Measurements from ENCODE around the gene DHFR2. TPM values are rescaled to one million over a fixed set of nuclear protein-coding genes. Genes with fewer than 3 reads are reported as not detected.
A peak's percentile ranks its signal among the peaks of the same experiment; 100 is the strongest.
"Not testable (repeated sequence)": the region's sequence is repeated elsewhere in the genome, so short reads cannot be mapped to it uniquely, and the experiment has no call there.

Gene DHFR2
- total RNA-seq, 3 donors from 2014 or later (not counting 1 experiment from before 2014, with no cell fraction given), result 2.5 to 5.0 (median 3.9) TPM

GRCh38 chr3:94082391-94082937, 19.7 kb upstream of the DHFR2 start:
- no peak overlapping the region for H3K4me3 Mint-ChIP-seq
- peaks cover 58 to 59% of the 10 kb centered on the region in 2 donors for H3K4me1 Mint-ChIP-seq
- H3K27me3 ChIP-seq (ENCODE audit: control insufficient read depth, insufficient read depth, low read length), result no peaks in the 10 kb centered on the region
- H3K36me3 Mint-ChIP-seq, result peaks cover 7% of the 10 kb centered on the region
- H3K9me3 ChIP-seq (ENCODE audit: control insufficient read depth, insufficient read depth, low read length), result no peaks in the 10 kb centered on the region
- ATAC-seq (no peak), DNase-seq (no peak)
- peaks cover 7% of the 10 kb centered on the region for H3K36me3 ChIP-seq (ENCODE audit: control insufficient read depth, insufficient read depth, low read length)
- H3K27me3 Mint-ChIP-seq (ENCODE audit: low read depth in 2 of 2), result no peaks in the 10 kb centered on the region
- no peak overlapping the region for H3K4me3 ChIP-seq (ENCODE audit: low read length)
- 95% methylated on average over 6 of the region's 8 CpGs for WGBS (ENCODE audit: insufficient coverage)
- intact Hi-C loops (cut with micrococcal nuclease), result no loop called here
- peak overlapping the region; percentile 33 to 74 for H3K27ac Mint-ChIP-seq
- no peak for TF ChIP-seq CTCF (IDR thresholded peaks at IDR 0.05)
- H3K4me1 ChIP-seq (ENCODE audit: control insufficient read depth, insufficient read depth, low read length), result peaks cover 18% of the 10 kb centered on the region
- H3K27ac ChIP-seq (ENCODE audit: low read length), result no peak overlapping the region
- H3K9me3 Mint-ChIP-seq, result peaks cover 0 to 3% of the 10 kb centered on the region in 2 donors

GRCh38 chr3:94081884-94082283, 19.2 kb upstream of the DHFR2 start:
- Histone ChIP-seq H3K27ac (ENCODE audit: low read length) (no peak overlapping the region), H3K36me3 (ENCODE audit: control insufficient read depth, insufficient read depth, low read length) (peaks cover 7% of the 10 kb centered on the region), H3K9me3 (ENCODE audit: control insufficient read depth, insufficient read depth, low read length) (no peaks in the 10 kb centered on the region), H3K4me1 (ENCODE audit: control insufficient read depth, insufficient read depth, low read length) (peaks cover 18% of the 10 kb centered on the region), H3K4me3 (ENCODE audit: low read length) (no peak overlapping the region), H3K27me3 (ENCODE audit: control insufficient read depth, insufficient read depth, low read length) (no peaks in the 10 kb centered on the region)
- Mint-ChIP-seq H3K4me1 (peaks cover 58 to 59% of the 10 kb centered on the region in 2 donors), H3K9me3 (peaks cover 0 to 3% of the 10 kb centered on the region in 2 donors), H3K36me3 (peaks cover 8% of the 10 kb centered on the region), H3K27ac (peak overlapping the region; percentile 33 to 74), H3K4me3 (peak overlapping the region; percentile 54), H3K27me3 (ENCODE audit: low read depth in 2 of 2) (no peaks in the 10 kb centered on the region)
- WGBS (ENCODE audit: insufficient coverage), result over 99% methylated on average over 4 of the region's 5 CpGs
- intact Hi-C loops (cut with micrococcal nuclease), result no loop called here
- ATAC-seq, result no peak
- no peak for DNase-seq
- no peak for TF ChIP-seq CTCF (IDR thresholded peaks at IDR 0.05)

- WGBS (ENCODE audit: insufficient coverage), result 51% methylated on average over 5 of the region's 5 CpGs
- H3K36me3 Mint-ChIP-seq; H3K27me3 ChIP-seq (ENCODE audit: control insufficient read depth, insufficient read depth, low read length); H3K9me3 ChIP-seq (ENCODE audit: control insufficient read depth, insufficient read depth, low read length); H3K4me3 ChIP-seq (ENCODE audit: low read length); intact Hi-C loops (cut with micrococcal nuclease); H3K27me3 Mint-ChIP-seq (ENCODE audit: low read depth in 2 of 2); H3K9me3 Mint-ChIP-seq; H3K36me3 ChIP-seq (ENCODE audit: control insufficient read depth, insufficient read depth, low read length): not testable (repeated sequence)
- peak overlapping the region; percentile 36 for H3K27ac ChIP-seq (ENCODE audit: low read length)
- Mint-ChIP-seq H3K4me3 (peak overlapping the region; percentile 54), H3K4me1 (peaks cover 58 to 59% of the 10 kb centered on the region in 2 donors), H3K27ac (peak overlapping the region; percentile 33 to 74)
- peak in 2 of 3 donors; percentile 39 to 50 for ATAC-seq
- peak in 1 of 2 donors; percentile 31 for DNase-seq
- H3K4me1 ChIP-seq (ENCODE audit: control insufficient read depth, insufficient read depth, low read length), result peaks cover 18% of the 10 kb centered on the region
Measured at GRCh38 chr3:94080552-94080951, 17.8 kb upstream of the DHFR2 start.

GRCh38 chr3:94076055-94076454, 13.3 kb upstream of the DHFR2 start:
- Mint-ChIP-seq H3K9me3 (peaks cover 0 to 6% of the 10 kb centered on the region in 2 donors), H3K4me1 (peaks cover 63 to 69% of the 10 kb centered on the region in 2 donors), H3K36me3 (peaks cover 8% of the 10 kb centered on the region), H3K27me3 (ENCODE audit: low read depth in 2 of 2) (no peaks in the 10 kb centered on the region), H3K4me3 (no peak overlapping the region), H3K27ac (no peak overlapping the region)
- peaks cover 13% of the 10 kb centered on the region for H3K4me1 ChIP-seq (ENCODE audit: control insufficient read depth, insufficient read depth, low read length)
- intact Hi-C loops (cut with micrococcal nuclease), result no loop called here
- DNase-seq (no peak), ATAC-seq (no peak)
- TF ChIP-seq CTCF (IDR thresholded peaks at IDR 0.05), result no peak
- no peak overlapping the region for H3K4me3 ChIP-seq (ENCODE audit: low read length)
- 100% methylated on average over 3 of the region's 3 CpGs for WGBS (ENCODE audit: insufficient coverage)
- H3K27ac ChIP-seq (ENCODE audit: low read length), result no peak overlapping the region
- H3K9me3 ChIP-seq (ENCODE audit: control insufficient read depth, insufficient read depth, low read length), result no peaks in the 10 kb centered on the region
- H3K27me3 ChIP-seq (ENCODE audit: control insufficient read depth, insufficient read depth, low read length), result no peaks in the 10 kb centered on the region
- H3K36me3 ChIP-seq (ENCODE audit: control insufficient read depth, insufficient read depth, low read length), result peaks cover 6% of the 10 kb centered on the region

Data from natural killer cell (primary cell).